ENCODE data around the gene TMEM109.

TMEM109 gene

DNA sequence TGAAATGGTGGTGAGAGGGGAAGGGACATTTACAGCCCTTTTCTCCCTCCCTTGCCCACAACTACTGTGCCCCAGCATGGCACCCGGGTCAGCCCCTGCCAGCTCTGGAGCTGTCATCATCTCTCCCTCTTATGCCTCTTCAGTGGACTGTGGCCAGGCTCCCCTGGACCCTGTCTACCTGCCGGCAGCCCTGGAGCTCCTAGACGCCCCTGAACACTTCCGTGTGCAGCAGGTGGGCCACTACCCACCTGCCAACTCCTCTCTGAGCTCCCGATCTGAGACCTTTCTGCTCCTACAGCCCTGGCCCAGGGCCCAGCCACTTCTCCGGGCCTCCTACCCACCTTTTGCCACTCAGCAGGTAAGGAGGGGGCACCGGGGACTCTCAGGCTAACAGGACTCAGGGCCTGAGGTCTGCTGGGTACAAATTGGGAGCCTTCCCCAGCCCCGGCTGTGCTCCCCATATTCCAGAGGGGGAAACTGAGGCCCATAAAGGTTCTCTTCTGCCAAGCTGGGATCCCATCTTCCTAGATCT lies 13.2 kb downstream of the TMEM109 start:
- DNase-seq = no peak

DNA sequence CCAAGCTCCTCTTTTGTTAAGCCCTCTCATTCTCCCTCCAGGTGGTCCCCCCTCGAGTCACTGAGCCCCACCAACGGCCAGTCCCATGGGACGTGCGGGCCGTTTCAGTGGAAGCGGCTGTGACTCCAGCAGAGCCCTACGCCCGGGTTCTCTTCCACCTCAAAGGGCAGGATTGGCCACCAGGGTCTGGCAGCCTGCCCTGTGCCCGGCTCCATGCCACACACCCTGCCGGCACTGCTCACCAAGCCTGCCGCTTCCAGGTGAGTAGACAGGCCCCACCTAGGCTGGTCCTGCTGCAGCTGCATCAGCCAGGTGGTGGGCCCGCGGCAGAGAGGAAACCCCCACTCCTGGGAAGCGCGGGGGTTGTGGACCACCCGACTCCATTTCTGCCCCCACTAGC lies 13.6 kb downstream of the TMEM109 start:
- no peak for DNase-seq

DNA sequence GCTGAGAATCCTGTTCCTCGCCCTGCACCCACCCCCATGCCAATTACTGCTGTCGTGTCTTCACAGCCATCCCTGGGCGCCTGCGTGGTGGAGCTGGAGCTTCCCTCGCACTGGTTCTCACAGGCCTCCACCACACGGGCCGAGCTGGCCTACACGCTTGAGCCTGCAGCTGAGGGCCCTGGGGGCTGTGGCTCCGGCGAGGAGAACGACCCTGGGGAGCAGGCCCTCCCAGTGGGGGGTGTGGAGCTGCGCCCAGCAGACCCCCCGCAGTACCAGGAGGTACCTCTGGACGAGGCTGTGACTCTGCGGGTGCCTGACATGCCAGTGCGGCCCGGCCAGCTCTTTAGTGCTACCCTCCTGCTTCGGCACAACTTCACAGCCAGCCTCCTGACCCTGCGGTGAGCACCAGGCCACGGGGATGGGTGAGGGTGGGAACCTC lies 14.6 kb downstream of the TMEM109 start:
- DNase-seq = no peak

DNA sequence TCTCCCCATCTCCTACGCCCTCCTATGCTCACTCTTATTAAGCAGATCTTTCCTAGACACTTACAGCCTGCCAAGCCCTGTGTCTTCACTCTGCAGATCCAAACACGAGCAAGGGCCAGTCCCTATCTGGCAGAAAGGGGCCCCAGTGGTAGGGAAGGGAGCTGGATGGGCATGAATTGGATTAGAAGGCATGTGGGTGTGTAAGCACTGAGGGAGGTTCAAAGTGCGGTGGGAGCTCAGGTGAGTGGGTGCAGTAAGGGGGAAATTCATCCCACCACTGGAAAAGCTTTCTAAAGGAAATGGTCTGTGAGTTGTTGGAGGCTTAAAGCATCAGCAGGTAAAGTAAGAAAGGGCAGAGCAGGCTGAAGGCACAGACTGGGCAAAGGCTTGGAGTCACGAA lies 15.8 kb downstream of the TMEM109 start:
- no peak for DNase-seq

DNA sequence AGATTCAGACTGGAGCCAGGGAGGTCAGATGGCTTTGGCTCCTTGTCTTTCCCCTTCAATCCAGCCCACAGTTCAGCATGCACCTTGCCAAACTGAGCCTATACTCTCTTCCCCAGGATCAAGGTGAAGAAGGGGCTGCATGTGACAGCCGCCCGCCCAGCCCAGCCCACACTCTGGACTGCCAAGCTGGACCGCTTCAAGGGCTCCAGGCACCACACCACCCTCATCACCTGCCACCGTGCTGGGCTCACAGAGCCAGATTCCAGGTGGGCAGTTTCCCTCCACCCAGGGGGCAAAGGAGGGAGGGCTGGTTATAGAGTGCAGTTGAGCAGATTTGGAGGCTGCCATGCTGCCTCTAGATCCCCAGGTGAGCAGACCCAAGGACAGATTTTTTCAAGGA lies 16.4 kb downstream of the TMEM109 start:
- DNase-seq = no peak

DNA sequence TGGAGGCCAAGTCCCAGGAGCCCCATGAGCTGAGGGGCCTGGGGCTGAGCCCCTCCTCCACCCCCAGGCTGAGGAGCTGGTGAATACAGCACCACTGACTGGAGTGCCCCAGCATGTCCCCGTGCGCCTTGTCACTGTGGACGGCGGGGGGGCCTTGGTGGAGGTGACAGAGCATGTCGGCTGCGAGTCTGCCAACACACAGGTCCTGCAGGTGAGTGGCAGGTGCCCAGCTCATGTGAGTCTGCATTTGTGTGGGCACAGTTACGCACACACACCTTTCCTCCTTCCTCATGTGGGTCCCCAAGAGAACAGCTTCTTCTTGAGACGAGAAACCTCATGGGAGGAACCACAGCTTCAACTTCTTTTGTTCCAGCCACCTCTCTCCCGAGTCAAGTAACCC lies 18.0 kb downstream of the TMEM109 start:
- no peak for DNase-seq

DNA sequence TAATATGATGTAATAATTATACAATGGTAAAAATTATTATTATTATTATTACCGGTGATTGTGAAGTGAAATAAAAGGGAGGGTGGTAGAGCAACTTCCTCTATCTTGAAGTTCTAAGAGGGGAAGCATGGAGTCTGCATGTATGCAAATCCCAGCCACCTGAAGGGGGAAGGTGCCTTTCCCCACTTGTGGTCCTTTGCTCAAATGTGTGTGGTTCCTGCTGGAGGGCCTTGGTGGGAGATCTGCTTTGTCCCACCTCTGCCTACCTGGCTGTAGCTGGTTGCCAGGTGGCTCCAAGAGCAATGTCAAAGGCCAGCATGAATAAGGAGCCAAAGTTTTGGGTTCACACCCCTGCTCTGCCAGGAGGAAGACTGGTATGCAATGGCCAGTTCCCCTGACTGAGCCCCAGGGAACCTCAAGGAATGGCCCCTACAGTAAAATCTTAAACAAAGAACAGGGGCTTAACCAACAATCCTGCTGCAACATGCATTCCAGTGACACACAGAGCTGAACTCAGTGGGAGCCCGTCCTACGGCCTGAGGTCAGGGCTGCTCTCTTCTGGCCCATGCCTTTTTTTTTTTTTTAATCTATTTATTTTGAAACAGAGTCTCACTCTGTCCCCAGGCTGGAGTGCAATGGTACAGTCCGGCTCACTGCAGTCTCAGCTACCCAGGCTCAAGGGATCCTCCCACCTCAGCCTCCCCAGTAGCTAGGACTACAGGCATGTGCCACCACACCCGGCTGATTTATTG lies 18.8 kb downstream of the TMEM109 start:
- no peak for DNase-seq

DNA sequence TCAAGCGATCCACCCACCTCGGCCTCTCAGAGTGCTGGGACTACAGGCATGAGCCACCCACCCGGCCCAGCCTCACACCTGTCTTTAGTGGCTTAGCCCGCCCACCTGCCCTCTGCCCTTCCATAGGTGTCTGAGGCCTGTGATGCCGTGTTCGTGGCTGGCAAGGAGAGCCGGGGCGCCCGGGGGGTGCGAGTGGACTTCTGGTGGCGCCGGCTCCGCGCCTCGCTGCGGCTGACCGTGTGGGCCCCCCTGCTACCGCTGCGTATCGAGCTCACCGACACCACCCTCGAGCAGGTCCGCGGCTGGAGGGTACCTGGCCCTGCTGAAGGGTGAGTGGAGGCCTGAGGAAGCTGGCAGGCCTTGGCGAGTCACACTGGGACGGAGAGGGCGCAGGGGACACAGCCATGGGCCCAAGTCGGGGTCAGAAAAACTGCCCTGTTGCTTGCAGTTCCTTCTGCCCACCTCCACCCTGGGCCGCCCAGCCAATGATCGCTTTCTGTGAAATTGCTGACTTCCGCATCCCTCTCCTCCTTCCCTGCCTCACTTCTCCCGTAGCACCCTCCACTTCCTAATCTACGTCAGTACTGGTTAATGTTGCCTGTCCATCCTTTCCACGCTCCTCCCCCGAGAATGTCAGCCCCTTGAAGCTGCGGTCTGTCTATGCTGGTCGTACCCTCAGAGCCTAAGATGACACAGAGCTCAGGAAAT lies 19.6 kb downstream of the TMEM109 start:
- no peak for DNase-seq

DNA sequence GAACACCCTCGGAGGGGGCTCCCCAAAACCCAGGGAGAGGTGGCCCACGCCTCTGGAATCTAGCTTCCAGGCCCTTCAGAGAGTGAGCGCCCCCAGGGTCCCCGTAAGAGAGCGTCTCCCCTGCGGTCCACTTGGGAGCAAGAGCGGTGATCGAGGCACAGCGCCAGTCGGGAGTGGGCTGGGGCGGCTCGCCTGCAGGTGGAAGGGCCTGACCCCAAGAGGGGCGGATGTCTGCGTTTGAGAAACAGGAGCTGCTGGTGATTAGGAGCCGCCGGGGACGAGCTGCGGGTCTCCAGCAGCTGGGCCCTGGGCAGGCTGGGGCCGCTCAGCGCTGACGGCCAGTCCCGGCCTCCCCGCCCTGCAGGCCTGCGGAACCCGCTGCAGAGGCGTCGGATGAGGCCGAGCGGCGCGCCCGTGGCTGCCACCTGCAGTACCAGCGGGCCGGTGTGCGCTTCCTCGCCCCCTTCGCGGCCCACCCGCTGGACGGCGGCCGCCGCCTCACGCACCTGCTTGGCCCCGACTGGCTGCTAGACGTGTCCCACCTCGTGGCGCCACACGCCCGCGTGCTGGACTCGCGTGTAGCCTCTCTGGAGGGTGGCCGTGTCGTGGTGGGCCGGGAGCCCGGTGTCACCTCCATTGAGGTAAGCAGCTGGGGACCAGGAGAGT lies 20.3 kb downstream of the TMEM109 start:
- no peak for DNase-seq

DNA sequence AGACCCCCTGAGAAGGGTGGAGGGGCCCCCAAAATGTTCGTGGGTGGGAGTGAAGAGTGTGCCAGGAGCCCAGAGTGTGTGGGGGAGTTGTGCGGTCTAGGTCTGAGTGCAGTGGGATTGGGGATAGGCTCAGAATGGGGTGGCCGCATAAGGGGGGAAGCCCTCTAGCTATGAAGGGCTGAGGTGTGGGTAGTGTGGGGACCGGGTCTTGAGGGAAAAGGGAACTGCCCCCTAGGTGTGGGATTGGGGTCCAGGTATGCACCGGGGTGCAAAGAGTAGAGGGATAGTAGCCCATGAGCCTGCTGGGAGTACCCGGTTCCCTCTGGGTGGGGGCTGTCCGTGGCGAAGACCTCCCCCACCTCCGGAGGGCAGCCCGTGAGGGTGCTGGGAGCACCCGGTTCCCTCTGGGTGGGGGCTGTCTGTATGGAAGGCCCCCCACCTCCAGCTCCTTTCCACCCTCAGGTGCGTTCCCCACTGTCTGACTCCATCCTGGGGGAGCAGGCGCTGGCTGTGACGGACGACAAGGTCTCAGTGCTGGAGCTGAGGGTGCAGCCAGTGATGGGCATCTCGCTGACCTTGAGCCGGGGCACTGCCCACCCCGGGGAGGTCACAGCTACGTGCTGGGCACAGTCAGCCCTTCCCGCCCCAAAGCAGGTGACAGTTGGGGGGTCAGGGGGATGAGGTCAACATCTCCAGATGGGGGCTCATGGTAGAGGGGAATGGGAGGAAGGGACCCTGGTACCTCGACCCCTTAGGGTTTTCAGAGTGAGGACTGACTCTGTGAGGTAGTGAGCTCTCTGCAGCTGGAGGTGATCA lies 21.0 kb downstream of the TMEM109 start:
- DNase-seq = no peak

DNA sequence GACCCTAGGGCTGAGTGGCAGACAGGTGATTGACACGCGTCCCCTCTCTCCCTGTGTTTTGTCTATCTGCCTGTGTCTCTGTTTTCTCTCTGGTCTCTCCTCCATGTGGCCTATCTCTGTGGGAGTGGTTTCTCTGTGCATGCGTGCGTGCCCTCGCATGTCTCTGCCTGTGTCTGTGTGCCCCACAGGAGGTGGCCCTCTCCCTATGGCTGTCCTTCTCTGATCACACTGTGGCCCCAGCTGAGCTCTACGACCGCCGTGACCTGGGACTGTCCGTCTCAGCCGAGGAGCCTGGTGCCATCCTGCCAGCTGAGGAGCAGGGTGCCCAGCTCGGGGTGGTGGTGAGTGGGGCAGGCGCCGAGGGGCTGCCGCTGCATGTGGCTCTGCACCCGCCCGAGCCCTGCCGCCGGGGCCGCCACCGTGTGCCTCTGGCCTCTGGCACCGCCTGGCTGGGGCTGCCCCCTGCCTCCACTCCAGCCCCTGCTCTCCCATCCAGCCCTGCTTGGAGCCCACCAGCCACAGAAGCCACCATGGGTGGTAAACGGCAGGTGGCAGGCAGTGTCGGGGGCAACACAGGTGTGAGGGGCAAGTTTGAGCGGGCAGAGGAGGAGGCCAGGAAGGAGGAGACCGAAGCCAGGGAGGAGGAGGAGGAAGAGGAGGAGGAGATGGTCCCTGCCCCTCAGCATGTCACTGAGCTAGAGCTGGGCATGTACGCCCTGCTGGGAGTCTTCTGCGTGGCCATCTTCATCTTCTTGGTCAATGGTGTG lies 21.9 kb downstream of the TMEM109 start:
- no peak for DNase-seq

DNA sequence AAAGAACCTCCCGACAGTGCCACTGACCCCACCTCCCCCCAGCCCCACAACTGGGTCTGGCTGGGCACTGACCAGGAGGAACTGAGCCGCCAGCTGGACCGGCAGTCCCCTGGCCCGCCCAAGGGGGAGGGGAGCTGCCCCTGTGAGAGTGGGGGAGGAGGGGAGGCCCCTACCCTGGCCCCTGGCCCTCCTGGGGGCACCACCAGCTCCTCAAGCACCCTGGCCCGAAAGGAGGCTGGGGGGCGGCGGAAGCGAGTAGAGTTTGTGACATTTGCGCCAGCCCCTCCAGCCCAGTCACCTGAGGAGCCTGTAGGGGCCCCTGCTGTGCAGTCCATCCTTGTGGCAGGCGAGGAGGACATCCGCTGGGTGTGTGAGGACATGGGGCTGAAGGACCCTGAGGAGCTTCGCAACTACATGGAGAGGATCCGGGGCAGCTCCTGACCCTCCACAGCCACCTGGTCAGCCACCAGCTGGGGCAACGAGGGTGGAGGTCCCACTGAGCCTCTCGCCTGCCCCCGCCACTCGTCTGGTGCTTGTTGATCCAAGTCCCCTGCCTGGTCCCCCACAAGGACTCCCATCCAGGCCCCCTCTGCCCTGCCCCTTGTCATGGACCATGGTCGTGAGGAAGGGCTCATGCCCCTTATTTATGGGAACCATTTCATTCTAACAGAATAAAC lies 22.6 kb downstream of the TMEM109 start:
- DNase-seq = no peak

DNA sequence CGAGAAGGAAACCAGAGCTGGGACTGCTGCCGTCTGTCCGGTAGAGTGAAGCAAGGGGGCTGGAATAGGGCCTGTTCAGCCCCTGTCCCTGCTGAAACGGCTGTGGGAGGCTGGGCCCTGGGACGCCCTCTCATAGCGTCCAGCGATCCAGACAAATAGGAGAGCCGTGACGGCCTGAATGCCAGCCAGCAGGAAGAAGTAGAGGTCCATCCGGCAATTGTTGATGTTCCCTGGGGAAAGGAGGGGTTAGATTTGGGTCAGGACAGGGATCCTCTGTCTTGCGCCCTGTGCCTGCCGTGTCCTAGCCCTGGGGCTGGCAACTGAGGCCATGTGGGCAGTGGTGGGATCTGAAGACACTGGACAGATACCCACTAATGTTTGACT lies 23.2 kb downstream of the TMEM109 start:
- no peak for DNase-seq

DNA sequence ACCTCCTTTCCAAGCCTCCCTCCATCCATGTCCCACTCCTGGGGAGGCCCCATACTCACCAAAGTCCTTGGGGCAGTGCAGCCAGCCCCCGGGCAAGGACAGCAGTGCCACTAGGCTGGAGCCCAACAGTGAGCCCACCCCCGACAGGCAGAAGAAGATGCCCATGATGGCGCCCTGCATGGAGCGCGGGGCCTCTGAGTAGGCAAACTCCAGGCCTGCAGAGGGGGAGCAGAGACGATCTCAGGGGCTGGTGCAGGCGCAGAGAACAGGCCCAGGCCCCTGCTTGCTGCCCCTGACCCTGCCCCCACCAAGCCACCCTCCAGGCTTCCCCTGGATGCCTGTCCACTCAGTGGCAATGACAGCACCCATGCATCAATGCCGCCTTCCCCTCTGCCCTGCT lies 23.9 kb downstream of the TMEM109 start:
- no peak for DNase-seq

DNA sequence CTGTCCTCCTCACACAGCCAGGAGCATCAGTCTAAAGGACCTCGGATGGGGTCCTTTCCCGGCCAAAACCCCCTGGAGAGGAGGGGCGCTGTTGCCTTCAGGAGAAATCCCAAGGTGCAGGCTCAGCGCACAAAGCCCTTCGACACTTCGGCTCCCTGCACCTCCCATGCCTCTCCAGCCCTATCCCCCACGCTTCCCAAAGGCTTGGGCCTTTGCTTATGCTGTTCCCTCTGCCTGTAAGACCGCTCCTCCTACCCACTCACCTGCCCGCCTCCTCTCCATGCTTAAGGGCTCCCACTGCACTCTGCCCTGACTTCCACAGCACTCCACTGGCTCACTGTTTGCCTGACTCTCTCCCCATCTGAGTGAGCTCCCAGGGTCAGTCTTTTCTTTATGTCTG lies 24.5 kb downstream of the TMEM109 start:
- DNase-seq = no peak

DNA sequence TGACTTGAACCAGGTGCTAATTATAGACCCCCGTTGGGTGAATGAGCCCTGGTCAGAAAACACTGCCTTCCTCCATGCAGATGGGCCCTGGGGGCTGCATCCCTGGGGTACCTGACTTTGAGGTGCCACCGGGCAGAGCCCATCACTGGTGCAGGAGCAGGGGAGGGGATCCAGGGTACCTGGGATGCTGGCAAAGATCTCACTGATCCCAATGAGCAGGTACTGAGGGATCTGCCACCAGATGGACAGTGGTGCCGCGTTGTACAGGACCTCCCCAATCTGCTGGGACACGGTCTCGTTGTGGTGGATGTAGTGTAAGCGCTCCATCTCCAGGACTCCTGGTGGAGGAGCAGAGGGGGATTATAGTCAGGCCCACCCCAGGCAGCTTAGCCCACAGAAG lies 25.3 kb downstream of the TMEM109 start:
- no peak for DNase-seq

DNA sequence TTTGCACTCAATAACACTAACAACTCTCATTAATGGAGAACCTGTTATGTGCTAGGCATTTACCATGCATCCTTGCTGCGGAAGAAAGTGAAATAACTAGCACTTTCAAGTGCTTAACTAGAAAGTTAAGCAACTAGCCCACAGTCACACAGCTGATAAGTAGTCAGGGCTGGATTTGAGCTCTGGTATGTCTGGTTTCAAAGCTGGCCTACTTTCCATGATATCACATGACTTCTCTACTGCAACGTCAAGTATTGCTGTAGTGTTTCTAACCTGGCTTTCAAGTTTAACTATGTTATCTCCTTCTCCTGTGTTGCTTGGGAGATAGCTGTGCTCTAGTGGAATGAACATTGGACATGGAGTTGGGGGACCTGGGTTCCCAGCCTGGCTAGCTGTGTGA lies 25.9 kb downstream of the TMEM109 start:
- DNase-seq = no peak

DNA sequence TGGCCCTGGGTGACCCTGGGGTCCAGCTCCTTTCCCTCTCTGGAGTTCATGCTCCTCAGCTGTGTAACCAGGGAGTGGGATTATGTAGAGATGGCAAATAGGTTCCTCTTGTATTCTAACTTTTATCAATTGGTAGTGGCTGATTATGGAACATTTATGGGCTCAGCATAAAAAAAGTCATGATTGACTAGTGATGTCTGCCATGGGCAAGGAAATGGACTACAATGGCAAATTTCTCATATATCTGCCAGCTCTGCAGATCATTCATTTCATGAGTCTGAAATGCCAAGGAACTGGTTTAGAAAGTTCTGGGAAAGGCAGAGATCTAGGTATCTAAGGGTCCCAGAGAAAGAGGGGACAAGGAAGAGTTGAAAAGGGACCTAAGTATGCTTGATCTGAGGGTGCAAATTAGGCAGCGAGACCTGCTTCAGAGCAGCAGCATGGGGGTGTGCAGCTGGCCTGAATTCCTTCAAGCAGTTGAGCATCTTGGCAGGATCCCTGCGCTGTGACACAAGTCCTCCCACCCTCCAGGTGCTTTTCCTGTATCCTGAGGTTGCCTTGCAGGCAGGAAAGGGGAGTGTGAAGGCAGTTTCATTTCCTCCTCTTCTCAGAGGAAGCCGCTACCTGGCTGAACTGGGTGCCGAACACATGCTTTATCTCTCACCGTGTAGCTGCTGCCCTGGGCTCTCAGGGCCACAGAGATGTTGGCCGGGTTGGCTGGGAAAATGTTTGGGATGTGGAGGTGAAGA lies 27.6 kb downstream of the TMEM109 start:
- no peak for DNase-seq

DNA sequence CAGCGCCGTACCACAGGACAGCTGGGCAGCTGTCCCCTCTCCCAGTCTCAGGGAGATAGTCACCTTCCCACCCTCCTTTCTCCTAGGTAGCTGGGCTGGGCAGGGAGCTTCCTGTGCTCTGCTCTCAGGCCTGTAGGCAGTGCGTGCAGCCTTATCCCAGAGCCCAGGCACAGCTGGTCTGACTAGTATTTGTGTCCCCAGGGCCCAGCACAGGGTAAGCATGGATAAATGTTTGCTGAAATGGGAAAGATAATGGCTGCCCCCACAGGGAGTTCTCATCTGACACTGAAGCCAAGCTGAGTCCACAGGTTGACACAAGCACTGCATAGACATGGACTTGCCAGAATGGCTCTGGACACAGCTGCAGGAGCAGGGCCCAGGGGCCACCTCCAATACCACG lies 28.3 kb downstream of the TMEM109 start:
- no peak for DNase-seq

DNA sequence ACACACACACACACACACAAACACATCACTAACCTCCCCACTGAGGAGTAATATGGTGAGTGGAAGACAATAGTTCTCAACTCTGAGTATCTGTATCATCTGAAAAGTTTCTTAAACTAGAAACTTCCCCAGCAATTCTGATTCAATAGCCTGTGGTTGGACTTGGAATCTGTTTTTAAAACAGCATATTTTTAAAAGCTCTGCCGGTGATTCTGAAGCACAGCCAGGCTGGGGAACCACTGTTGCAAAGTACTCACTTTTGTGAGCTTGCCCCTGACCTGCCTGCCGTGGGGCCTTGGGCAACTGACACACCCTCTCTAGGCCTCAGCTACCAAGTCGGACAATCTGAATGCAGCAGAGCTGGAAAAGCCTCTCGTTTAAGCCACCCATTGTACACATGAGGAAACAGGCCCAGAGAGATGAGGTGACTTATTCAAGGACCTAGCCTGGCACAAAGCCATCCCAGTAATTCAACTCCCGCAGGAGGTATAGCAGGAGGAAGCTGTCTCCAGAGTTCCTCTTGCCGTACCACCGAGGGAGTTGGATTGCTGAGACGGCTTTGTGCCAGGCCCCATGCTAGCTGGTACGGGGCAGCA lies 29.1 kb downstream of the TMEM109 start:
- DNase-seq = no peak
